ENCODE measurements around the gene ACACA.

DNA sequence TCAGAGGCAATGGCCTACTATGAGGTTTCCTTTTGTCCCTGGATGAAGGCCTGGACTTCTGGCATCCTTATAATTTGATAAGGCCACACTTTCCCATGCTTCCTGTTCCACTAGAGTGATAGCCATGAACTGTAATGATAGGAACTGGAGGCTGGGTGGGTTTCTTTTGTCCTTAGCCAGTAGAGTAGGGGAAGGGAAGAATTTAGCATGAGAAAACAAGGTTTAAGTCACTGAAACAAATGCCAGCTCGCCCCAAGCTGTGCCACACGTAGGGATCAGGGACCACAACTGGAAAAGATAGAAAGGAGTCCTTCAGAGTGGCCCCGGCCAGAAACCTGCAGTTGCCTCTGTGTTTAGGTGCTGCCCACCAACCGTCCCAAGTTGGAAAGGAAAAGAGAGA, 111.7 kb downstream of the ACACA start:
- TF ChIP-seq POLR2A (IDR thresholded peaks at IDR 0.05; ENCODE audit: low read length) (no peak), GATA1 (IDR thresholded peaks at IDR 0.05; ENCODE audit: low read depth, low read length) (no peak)
